Measurements from ENCODE around the gene PPP4R1.

DNA sequence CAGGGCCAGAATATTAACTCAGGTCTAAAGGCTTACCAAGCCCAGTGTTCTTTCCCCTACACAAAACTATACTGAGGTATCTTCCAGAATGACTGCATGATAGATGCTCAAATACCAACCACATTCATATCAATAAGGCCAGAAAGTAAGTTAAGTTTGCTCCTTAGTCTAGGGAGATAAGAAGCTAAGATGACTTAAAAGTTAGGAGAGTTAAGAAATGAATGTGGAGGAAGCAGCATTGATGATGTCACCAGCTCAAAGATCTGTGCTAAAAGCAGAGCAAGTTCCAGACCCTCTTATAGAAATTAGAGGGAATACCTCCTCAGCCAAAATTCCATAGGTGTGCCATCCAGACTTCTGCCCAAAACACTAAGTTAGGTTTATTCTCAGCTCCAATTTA lies 6.1 kb downstream of the PPP4R1 start:
- TF ChIP-seq, protein P1, sequence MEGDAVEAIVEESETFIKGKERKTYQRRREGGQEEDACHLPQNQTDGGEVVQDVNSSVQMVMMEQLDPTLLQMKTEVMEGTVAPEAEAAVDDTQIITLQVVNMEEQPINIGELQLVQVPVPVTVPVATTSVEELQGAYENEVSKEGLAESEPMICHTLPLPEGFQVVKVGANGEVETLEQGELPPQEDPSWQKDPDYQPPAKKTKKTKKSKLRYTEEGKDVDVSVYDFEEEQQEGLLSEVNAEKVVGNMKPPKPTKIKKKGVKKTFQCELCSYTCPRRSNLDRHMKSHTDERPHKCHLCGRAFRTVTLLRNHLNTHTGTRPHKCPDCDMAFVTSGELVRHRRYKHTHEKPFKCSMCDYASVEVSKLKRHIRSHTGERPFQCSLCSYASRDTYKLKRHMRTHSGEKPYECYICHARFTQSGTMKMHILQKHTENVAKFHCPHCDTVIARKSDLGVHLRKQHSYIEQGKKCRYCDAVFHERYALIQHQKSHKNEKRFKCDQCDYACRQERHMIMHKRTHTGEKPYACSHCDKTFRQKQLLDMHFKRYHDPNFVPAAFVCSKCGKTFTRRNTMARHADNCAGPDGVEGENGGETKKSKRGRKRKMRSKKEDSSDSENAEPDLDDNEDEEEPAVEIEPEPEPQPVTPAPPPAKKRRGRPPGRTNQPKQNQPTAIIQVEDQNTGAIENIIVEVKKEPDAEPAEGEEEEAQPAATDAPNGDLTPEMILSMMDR (IDR thresholded peaks at IDR 0.05): no peak
- TF ChIP-seq ARID4B (CRISPR knock-in tag; IDR thresholded peaks at IDR 0.05; ENCODE audit: borderline replicate concordance) (no peak), FOXK1 (CRISPR knock-in tag; IDR thresholded peaks at IDR 0.05) (no peak), SMAD3 (CRISPR knock-in tag; IDR thresholded peaks at IDR 0.05; ENCODE audit: borderline replicate concordance) (no peak), ESRRA (CRISPR knock-in tag; IDR thresholded peaks at IDR 0.05; ENCODE audit: borderline replicate concordance) (no peak), SP1 (CRISPR knock-in tag; conservative IDR thresholded peaks at IDR 0.05) (no peak), ETV6 (CRISPR knock-in tag; IDR thresholded peaks at IDR 0.05) (no peak), NFE2L1 (CRISPR knock-in tag; IDR thresholded peaks at IDR 0.05) (no peak), IRF2 (CRISPR knock-in tag; IDR thresholded peaks at IDR 0.05; ENCODE audit: borderline replicate concordance, low read depth) (no peak), ATF3 (CRISPR knock-in tag; conservative IDR thresholded peaks at IDR 0.05) (no peak), ZNF425 (CRISPR knock-in tag; conservative IDR thresholded peaks at IDR 0.05) (no peak), GTF2I (CRISPR knock-in tag; conservative IDR thresholded peaks at IDR 0.05) (no peak)
- TF ChIP-seq, protein P2, sequence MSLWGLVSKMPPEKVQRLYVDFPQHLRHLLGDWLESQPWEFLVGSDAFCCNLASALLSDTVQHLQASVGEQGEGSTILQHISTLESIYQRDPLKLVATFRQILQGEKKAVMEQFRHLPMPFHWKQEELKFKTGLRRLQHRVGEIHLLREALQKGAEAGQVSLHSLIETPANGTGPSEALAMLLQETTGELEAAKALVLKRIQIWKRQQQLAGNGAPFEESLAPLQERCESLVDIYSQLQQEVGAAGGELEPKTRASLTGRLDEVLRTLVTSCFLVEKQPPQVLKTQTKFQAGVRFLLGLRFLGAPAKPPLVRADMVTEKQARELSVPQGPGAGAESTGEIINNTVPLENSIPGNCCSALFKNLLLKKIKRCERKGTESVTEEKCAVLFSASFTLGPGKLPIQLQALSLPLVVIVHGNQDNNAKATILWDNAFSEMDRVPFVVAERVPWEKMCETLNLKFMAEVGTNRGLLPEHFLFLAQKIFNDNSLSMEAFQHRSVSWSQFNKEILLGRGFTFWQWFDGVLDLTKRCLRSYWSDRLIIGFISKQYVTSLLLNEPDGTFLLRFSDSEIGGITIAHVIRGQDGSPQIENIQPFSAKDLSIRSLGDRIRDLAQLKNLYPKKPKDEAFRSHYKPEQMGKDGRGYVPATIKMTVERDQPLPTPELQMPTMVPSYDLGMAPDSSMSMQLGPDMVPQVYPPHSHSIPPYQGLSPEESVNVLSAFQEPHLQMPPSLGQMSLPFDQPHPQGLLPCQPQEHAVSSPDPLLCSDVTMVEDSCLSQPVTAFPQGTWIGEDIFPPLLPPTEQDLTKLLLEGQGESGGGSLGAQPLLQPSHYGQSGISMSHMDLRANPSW (CRISPR knock-in tag; conservative IDR thresholded peaks at IDR 0.05; ENCODE audit: low read depth): no peak
